ENCODE measurements around the gene PRR22. TPM values are rescaled to one million over a fixed set of nuclear protein-coding genes. Genes with fewer than 3 reads are reported as not detected.
"Not testable (repeated sequence)": the region's sequence is repeated elsewhere in the genome, so short reads cannot be mapped to it uniquely, and the experiment has no call there.

PRR22 gene
- total RNA-seq, 1 donor from 2014 or later: 1.5 TPM

- DNase-seq (ENCODE audit: low spot score): no peak
Measured at GRCh38 chr19:5792224-5792623, 7.7 kb upstream of the PRR22 start.

DNA sequence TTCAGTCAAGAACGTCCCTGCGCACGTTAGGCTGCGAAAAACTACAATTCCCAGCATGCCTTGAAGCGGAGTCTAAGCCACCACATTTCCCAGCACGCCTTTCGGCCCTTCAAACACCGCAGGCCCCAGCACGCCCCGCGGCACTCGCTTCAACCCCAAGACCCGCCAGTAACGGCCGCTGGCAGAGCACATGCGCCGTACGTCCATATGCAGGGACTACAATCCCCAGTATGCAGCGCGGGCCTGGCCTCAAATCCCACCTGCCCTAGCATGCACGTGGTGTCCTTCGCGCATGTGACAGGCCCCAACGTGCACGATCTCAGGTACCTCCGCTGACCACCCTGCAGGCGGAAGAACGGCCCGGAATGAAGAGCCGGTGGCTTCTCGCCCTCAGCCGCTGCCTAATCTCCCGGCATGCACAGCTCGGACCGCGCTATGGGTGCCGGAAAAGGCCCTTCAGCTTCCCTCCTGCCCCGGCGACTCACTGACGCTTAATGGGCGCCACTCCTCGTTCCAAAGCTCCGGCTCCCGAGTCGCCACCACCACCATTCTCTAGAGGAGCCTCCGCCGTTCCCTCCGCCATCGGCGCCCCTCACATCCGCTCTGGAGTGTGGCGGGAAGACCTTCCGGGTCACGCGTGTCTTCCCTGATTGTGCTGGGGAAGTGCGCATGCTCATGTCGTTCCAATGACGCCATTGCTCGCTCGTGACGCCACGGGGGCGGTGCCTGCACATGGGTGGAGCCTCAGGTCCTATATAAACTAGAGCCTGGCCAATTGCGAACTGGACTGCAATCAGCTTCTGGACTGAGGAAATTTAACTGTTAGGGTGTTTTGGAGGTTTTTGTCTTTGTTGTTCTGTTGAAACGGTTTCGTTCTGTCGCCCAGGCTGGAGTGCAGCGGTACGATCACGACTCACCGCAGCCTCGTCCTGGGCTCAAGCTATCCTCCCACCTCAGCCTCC, 6.3 kb upstream of the PRR22 start, which contains the start of gene DUS3L:
DUS3L (minus strand) TSS at position 605 of the 962 bp plus-strand sequence; CDS start at position 583, 22 bp downstream.
- peak; percentile 99 for DNase-seq (ENCODE audit: low spot score)

- DNase-seq (ENCODE audit: low spot score): no peak
Measured at GRCh38 chr19:5789886-5790558, 5.5 kb upstream of the PRR22 start.

- DNase-seq (ENCODE audit: low spot score): no peak
Measured at GRCh38 chr19:5789351-5789761, 4.8 kb upstream of the PRR22 start.

DNA sequence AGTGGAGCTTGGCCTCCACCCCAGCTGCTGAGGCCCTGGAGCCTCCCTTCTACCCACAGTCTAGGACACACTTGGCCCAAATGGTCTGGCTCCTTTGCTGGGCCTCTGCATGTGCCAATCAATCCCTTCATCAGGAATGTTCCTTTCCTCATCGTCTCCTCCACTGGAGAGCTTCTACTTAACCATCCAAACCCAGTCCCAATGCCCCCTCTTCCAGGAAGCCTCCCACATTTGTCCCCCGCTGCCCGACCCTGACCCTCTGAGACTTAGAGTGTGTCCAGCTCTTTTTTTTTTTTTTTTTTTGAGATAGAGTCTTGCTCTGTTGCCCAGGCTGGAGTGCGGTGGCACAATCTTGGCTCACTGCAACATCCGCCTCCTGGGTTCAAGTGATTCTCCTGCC, 3.9 kb upstream of the PRR22 start:
- DNase-seq (ENCODE audit: low spot score): no peak

DNA sequence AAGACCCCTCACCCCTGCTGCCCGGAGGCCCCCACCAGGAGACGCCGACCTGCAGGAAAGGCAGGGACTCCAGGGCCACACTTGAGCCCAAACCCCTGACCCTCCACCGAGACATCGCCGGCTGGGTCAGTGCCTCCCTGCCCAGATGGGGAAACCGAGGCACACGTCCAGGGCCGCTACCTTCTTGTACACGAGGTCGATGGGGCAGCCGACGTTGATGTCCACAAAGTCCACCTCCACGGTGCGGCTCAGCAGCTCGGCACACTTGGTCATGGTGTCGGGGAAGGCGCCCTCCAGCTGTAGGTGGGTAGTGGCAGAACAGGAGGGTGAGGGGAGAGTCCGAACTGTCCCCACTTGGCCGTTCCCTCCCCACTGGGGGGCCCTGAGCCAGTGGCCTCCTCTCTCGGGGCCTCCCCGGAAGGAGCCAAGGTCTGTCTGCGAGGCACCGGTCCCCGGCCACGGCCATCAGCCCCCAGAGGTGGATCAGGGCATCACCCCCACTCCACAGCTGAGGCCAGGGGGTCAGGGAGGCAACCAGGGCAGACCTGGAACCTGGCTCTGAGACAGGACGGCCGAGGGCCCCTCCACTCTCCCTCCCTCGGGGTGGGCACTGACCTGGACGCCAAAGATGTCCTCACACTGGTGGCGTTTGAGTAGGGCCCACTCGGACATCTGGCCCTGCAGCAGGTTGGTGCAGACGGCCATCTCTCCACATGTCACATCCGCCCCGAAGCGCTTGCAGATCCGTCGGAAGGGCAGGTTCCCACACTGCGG, 3.0 kb upstream of the PRR22 start:
- no peak for DNase-seq (ENCODE audit: low spot score)

DNA sequence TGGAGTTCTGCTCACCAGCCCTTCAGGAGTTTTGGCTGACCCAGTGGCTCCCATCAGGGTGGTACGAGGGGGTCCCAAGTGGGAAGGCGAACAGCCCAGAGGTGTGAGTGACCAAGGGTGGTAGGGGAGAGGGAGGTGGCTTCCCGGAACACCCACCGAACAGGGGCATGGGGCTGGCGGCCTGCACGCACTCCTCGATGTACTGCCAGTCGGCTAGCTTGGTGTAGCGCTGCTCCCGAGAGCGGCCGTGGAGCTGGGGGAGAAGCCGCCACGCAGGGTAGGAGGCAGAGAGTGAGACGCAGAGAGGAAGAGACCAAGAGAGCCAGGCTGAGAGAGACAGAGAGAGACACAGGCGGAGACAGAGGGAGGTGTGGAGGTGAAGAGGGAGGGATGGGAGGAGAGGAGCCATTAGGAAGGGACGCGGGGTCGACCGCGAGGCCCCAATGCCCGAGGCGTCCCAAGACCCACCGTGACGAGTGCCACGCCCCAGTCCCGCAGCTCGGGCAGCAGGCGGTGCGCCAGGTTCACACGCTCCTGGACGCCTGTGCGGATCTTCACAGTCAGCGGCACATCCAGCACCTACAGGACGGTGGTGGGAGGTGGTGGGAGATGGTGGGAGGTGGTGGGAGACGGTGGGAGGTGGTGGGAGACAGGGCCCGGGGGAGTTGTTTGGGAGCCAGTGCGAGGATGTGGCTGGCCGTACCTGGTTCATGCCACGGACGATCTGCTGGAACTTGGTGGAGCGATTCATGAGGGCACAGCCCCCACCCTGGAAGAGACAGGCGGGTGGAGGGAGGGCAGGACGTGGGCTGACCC, 2.3 kb upstream of the PRR22 start:
- no peak for DNase-seq (ENCODE audit: low spot score)

- DNase-seq (ENCODE audit: low spot score): no peak
Measured at GRCh38 chr19:5785423-5785822, 877 bp upstream of the PRR22 start.

DNA sequence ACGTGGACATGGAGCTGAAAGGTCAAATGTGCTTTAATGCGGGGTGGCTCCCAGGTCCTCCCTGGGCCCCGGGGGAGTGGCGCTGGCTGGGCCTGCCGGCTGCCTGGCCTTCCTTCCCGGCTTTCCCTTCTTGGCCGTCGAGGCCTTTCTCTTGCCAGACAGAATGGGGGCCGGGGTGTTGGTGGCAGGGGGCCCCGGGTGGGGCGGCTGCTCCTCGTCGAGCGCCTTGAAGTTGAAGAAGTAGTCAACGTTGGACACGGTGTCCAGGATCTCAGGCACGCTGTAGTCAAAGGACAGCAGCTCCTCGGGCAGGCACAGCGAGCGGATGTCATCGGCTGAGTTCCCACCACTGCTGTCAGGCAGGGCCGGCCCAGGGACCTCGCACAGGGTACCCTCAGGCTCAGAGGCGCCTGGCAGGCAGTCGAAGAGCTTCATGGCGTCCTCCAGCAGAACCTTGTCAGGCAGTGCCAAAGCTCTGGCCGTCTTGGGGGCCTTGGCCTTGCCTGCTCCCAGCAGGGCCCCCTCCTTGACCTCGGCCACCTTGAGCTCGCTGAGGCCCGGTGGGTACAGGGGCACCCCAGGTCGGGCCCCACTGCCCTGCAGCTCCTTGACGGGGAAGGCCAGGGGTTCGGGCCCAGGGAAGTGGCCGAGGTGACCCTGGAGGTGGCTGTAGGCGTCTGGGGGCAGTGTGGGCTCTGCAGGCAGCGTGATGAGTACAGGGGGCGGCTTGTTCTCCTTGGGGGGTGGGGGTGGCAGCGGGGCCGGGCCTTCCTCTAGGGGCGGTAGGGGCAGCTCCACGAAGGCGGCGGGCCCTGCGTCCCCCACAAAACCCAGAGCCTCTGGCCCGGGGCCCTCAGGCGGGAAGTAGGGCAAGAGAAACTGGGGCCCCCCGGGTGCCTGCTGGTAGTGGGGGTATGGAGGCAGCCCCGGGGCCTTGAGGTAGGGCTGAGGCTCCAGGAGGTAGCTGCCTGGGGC, 1.3 kb downstream of the PRR22 start:
- no peak for DNase-seq (ENCODE audit: low spot score)

GRCh38 chr19:5782322-5782721, 2.2 kb downstream of the PRR22 start:
- DNase-seq (ENCODE audit: low spot score): no peak

GRCh38 chr19:5780916-5781315, 3.6 kb downstream of the PRR22 start:
- DNase-seq (ENCODE audit: low spot score): not testable (repeated sequence)

GRCh38 chr19:5778402-5778801, 6.1 kb downstream of the PRR22 start:
- DNase-seq (ENCODE audit: low spot score): no peak

GRCh38 chr19:5775668-5776309, 8.8 kb downstream of the PRR22 start:
- no peak for DNase-seq (ENCODE audit: low spot score)

DNA sequence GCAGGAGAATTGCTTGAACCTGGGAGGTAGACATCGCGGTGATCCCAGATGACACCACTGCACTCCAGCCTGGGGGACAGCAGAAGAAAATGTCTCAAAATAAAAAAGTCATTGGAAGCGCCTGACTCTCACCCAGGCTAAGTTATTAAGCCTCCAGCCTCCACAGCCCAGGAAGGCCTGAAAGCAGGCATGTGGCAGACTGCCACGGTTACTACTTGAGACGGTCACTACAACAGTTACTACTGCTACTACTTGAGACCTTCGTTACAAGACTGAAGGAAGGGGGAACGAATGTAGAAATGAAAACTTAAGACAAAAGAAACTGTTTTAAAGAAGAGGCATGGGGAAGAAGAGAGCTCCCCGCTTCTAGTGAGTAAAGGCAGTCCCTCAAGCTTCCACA, 9.6 kb downstream of the PRR22 start:
- DNase-seq (ENCODE audit: low spot score): no peak

DNA sequence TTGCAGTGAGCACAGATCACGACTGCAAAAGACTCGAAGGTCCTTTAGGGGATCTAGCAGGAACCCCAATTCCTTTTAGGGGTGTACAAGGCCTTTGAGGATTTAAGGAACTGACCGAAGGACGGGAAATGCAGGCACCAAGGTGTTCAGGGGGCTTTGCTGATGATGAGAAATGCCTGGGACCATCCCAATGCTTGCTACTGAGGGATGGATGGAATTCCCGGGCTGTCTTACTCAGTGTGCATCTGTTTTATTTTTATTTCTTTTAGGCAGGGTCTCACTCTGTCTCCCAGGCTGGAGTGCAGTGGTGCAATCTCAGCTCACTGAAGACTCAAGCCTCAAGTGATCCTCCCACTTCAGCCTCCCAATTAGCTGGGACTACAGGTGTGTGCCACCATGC, 11.3 kb downstream of the PRR22 start:
- DNase-seq (ENCODE audit: low spot score): no peak

- no peak for DNase-seq (ENCODE audit: low spot score)
Measured at GRCh38 chr19:5772416-5772815, 12.1 kb downstream of the PRR22 start.

DNA sequence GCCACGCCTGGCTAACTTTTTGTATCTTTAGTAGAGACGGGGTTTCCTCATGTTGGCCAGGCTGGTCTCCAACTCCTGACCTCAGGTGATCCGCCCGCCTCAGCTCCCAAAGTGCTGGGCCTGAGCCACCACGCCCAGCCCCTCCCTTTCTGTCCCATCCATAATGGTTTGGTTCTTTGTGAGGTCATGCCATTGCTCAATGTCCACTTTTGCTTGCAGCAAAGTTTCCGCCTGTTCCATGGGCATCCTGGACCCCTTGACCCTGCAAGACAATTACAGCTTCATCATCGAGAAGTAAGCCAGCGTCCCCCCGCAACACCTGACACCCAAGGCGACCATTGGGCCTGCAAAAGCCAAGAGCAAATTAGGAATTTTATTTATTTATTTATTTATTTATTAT, 16.6 kb downstream of the PRR22 start:
- no peak for DNase-seq (ENCODE audit: low spot score)

DNA sequence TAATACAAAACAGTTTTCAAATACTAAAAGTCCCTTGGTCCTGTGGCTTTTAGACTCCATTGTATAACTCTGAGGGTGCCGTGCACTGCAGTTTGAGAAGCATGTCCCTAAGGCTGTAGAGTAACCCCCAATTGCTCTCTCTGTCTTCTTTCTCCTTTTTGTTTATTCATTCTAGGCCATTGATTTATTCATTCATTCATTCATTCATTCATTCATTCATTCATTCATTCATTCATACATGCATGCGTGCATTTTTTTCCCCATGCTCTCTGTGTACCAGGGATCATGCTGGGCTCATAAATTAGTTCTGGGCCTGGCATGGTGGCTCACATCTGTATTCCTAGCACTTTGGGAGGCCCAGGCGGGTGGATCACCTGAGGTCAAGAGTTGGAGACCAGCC, 19.3 kb downstream of the PRR22 start:
- no peak for DNase-seq (ENCODE audit: low spot score)

DNA sequence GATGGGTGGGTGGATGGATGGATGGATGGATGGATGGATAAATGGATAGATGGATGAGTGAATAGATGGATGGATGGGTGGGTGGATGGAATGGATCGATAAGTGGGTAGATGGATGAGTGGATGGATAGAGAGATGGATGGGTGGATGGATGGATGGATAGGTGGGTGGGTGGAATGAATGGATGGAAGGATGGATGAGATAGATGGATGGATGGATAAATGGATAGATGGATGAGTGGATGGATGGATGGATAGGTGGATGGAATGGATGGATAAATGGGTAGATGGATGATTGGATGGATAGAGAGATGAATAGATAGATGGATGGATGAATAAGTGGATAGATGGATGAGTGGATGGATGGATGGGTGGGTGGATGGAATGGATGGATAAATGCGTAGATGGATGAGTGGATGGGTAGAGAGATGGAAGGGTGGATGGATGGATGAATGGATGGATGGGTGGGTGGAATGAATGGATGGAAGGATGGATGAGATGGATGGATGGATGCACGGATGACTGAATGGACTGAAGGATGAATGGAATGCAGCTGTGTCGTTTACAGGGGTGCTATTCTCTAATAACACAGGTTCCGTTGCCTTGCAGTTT, 21.8 kb downstream of the PRR22 start:
- no peak for DNase-seq (ENCODE audit: low spot score)
